ENCODE data around the gene ITGB6.

The ITGB6 gene

GRCh38 chr2:160165996-160166395, 34.1 kb downstream of the ITGB6 start:
- TF ChIP-seq ZBTB7A (IDR thresholded peaks at IDR 0.05; ENCODE audit: low read depth) (no peak), TAF1 (IDR thresholded peaks at IDR 0.05; ENCODE audit: low read depth) (no peak)

GRCh38 chr2:160165081-160165480, 35.0 kb downstream of the ITGB6 start:
- TF ChIP-seq USF1 (IDR thresholded peaks at IDR 0.05), result no peak

- TF ChIP-seq EP300 (IDR thresholded peaks at IDR 0.05; ENCODE audit: borderline replicate concordance) (no peak), TCF12 (IDR thresholded peaks at IDR 0.05; ENCODE audit: low read depth) (no peak), EGR1 (IDR thresholded peaks at IDR 0.05) (no peak), CEBPB (IDR thresholded peaks at IDR 0.05) (no peak), REST (IDR thresholded peaks at IDR 0.05; ENCODE audit: low read depth) (no peak), RAD21 (IDR thresholded peaks at IDR 0.05; ENCODE audit: low read depth) (no peak), NFIC (IDR thresholded peaks at IDR 0.05) (no peak), USF1 (IDR thresholded peaks at IDR 0.05) (no peak), ZBTB7A (IDR thresholded peaks at IDR 0.05; ENCODE audit: low read depth) (no peak), YY1 (IDR thresholded peaks at IDR 0.05; ENCODE audit: low read depth) (no peak), FOXM1 (IDR thresholded peaks at IDR 0.05; ENCODE audit: borderline replicate concordance, low read depth) (no peak)
Observed at GRCh38 chr2:160157861-160158829, 41.9 kb downstream of the ITGB6 start.

GRCh38 chr2:160156665-160157064, 43.4 kb downstream of the ITGB6 start:
- no peak for TF ChIP-seq USF1 (IDR thresholded peaks at IDR 0.05)
- no peak for TF ChIP-seq REST (IDR thresholded peaks at IDR 0.05; ENCODE audit: low read depth)
- TF ChIP-seq YY1 (IDR thresholded peaks at IDR 0.05; ENCODE audit: low read depth), result no peak
- TF ChIP-seq TAF1 (IDR thresholded peaks at IDR 0.05; ENCODE audit: low read depth), result no peak

GRCh38 chr2:160156100-160156499, 44.0 kb downstream of the ITGB6 start:
- TF ChIP-seq MAX (IDR thresholded peaks at IDR 0.05) (no peak), RAD21 (IDR thresholded peaks at IDR 0.05; ENCODE audit: low read depth) (peak; percentile 53)

- no peak for TF ChIP-seq TCF12 (IDR thresholded peaks at IDR 0.05; ENCODE audit: low read depth)
- TF ChIP-seq TEAD4 (IDR thresholded peaks at IDR 0.05), result no peak
- TF ChIP-seq TAF1 (IDR thresholded peaks at IDR 0.05; ENCODE audit: low read depth), result no peak
- no peak for TF ChIP-seq EP300 (IDR thresholded peaks at IDR 0.05; ENCODE audit: borderline replicate concordance)
Observed at GRCh38 chr2:160145471-160145870, 54.6 kb downstream of the ITGB6 start.

- TF ChIP-seq FOXM1 (IDR thresholded peaks at IDR 0.05; ENCODE audit: borderline replicate concordance, low read depth) (no peak), REST (IDR thresholded peaks at IDR 0.05; ENCODE audit: low read depth) (no peak), EGR1 (IDR thresholded peaks at IDR 0.05) (no peak)
Observed at GRCh38 chr2:160144280-160144990, 55.6 kb downstream of the ITGB6 start.
